DOHH2 (cell line): ENCODE measurements around the gene ZRSR2.

Experiments used
- H3F3A ChIP-seq: fragments of 200-600 bp; sonication (generic), shearing (Covaris generic); 2 replicates; pipeline ENCODE4 v1.6.0; 2016; ENCODE audit warnings: antibody characterized with exemption, mild to moderate bottlenecking; ENCODE audit not compliant: control insufficient read depth, insufficient read depth
- H3K27ac ChIP-seq: fragments of 200-600 bp; sonication (generic); 2 replicates; pipeline ENCODE4 v1.5.1; 2014; ENCODE audit warnings: low read depth, mild to moderate bottlenecking, low read length, moderate library complexity
- H3K27me3 ChIP-seq: fragments of 200-600 bp; sonication (generic); 2 replicates; pipeline ENCODE4 v1.6.1; 2014; ENCODE audit warnings: mild to moderate bottlenecking, low read length, mixed read lengths; ENCODE audit not compliant: control insufficient read depth
- H3K36me3 ChIP-seq: fragments of 200-600 bp; sonication (generic); 2 replicates; pipeline ENCODE4 v1.6.1; 2014; ENCODE audit warnings: mild to moderate bottlenecking, low read length, moderate library complexity, mixed read lengths; ENCODE audit not compliant: control insufficient read depth
- H3K4me1 ChIP-seq: fragments of 200-600 bp; sonication (generic); 2 replicates; pipeline ENCODE4 v1.6.1; 2014; ENCODE audit warnings: mild to moderate bottlenecking, low read length, mixed read lengths; ENCODE audit not compliant: control insufficient read depth
- H3K4me2 ChIP-seq: fragments of 200-600 bp; sonication (generic); 2 replicates; pipeline ENCODE4 v1.6.0; 2014; ENCODE audit warnings: mild to moderate bottlenecking, low read length, moderate library complexity
- H3K4me3 ChIP-seq: fragments of 200-600 bp; sonication (generic); 2 replicates; pipeline ENCODE4 v1.5.1; 2014; ENCODE audit warnings: mild to moderate bottlenecking, low read length, mixed read lengths
- H3K79me2 ChIP-seq: fragments of 200-600 bp; sonication (generic); 2 replicates; pipeline ENCODE4 v1.6.1; 2014; ENCODE audit warnings: mild to moderate bottlenecking, low read length, mixed read lengths; ENCODE audit not compliant: control insufficient read depth
- H3K9me2 ChIP-seq: fragments of 200-600 bp; sonication (generic); replicated peaks from 2 replicates; pipeline ENCODE4 v1.6.1; 2014; ENCODE audit warnings: mild to moderate bottlenecking, low read length, mixed read lengths; ENCODE audit not compliant: control insufficient read depth
- H3K9me3 ChIP-seq: fragments of 200-600 bp; sonication (generic); 2 replicates; pipeline ENCODE4 v1.6.1; 2014; ENCODE audit warnings: antibody characterized with exemption, low read length, mixed read lengths; ENCODE audit not compliant: control insufficient read depth, insufficient read depth
- H4K20me1 ChIP-seq: fragments of 200-600 bp; sonication (generic); 2 replicates; pipeline ENCODE4 v1.6.0; 2014; ENCODE audit warnings: low read depth, mild to moderate bottlenecking, antibody characterized with exemption, low read length, moderate library complexity; ENCODE audit not compliant: control insufficient read depth, insufficient read depth
- CTCF ChIP-seq: fragments of 200-600 bp; sonication (generic); IDR thresholded peaks from one replicate; pipeline ENCODE4 v1.5.1; 2014; ENCODE audit warnings: antibody characterized with exemption, mild to moderate bottlenecking, low read depth, low read length; ENCODE audit not compliant: poor library complexity, severe bottlenecking
- EZH2phosphoT487 ChIP-seq: fragments of 200-600 bp; sonication (generic); IDR thresholded peaks from 2 replicates; pipeline ENCODE4 v1.6.1; 2017; ENCODE audit warnings: borderline replicate concordance, mild to moderate bottlenecking, antibody characterized with exemption, low read length, moderate library complexity, mixed read lengths

Gene ZRSR2

DNA sequence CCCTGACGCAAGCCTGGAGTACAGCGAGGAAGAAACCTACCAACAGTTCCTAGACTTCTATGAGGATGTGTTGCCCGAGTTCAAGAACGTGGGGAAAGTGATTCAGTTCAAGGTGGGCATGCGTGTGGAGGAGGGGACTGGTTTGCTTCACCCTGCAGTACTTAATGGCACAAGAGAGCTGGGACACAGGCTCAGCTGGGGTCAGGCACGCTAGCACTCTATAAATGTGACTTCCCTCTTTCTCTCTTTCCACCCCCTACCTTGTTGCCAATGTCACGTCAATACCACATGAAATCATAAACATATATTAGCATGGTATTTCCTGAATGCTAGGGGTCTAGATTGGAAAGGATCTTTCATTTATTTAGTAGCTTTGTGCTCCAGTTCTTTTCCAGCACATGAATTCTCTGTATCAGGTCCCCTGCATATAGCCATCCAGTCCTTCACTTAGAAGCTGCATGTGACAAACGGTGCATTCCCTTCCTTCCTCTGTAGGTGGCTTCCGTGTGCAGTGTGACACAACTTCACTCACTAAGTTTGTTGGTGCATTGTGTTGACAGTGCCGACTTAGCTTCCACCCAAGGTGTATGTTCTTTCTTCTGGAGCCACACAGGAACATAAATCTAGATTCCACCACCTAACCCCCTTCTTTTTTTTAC lies 25.6 kb downstream of the ZRSR2 start:
- Histone ChIP-seq H3K4me2 (no peak overlapping the region), H3K9me3 (no peaks in the 10 kb centered on the region), H3K4me1 (no peaks in the 10 kb centered on the region), H3K79me2 (no peaks in the 10 kb centered on the region), H3F3A (no peaks in the 10 kb centered on the region), H3K9me2 (no peaks in the 10 kb centered on the region), H4K20me1 (no peaks in the 10 kb centered on the region), H3K27ac (no peak overlapping the region), H3K36me3 (peaks cover 56% of the 10 kb centered on the region), H3K27me3 (no peaks in the 10 kb centered on the region), H3K4me3 (no peak overlapping the region)
- TF ChIP-seq EZH2phosphoT487: no peak
- peak; percentile 50 for TF ChIP-seq CTCF

DNA sequence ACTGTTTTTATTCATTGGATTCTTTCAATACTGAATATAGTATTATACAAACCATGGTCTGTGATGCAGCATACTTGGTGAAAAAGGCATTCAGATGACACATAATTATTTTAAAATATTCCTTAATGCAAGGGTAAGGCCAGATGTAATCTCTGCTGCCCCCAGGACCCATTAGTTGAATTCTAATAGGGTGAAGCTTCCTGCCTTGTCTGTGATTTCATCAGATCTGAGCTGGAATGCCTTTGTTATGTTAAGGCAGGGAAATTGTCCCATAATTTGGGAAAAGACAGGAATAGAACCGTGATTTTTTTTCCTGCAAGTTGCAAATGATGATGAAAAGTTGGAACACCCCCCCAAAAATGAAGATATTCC lies 26.1 kb downstream of the ZRSR2 start:
- no peak overlapping the region for H3K4me3 ChIP-seq
- no peaks in the 10 kb centered on the region for H3K9me3 ChIP-seq
- H3K4me2 ChIP-seq: no peak overlapping the region
- H3K36me3 ChIP-seq: peaks cover 57% of the 10 kb centered on the region
- no peaks in the 10 kb centered on the region for H3K27me3 ChIP-seq
- H3K4me1 ChIP-seq: no peaks in the 10 kb centered on the region
- no peak overlapping the region for H3K27ac ChIP-seq
- TF ChIP-seq CTCF (peak; percentile 2), EZH2phosphoT487 (no peak)
- H3F3A ChIP-seq: no peaks in the 10 kb centered on the region
- H3K79me2 ChIP-seq: no peaks in the 10 kb centered on the region
- H4K20me1 ChIP-seq: no peaks in the 10 kb centered on the region
- no peaks in the 10 kb centered on the region for H3K9me2 ChIP-seq

DNA sequence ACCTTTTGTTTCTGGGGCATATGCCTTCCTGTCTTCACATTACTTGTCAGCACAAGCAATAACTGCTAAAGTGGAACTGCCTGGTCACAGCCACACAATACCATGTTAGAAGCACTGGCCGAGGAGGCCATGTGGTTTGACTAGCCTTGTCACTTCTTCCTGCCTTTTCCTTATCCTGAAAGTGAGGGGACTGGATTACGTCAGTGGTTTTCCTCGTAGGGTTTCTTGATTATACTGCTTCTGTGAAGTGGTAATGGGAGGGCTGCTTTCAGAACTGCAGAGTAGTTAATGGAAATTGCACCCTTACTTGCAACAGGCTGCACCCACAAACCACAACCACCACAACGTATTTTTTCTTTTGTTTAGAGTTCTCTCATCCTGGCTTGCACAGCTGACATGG lies 26.6 kb downstream of the ZRSR2 start:
- TF ChIP-seq EZH2phosphoT487 (no peak), CTCF (no peak)
- Histone ChIP-seq H3K27ac (no peak overlapping the region), H3K4me1 (no peaks in the 10 kb centered on the region), H3K79me2 (no peaks in the 10 kb centered on the region), H3K36me3 (peaks cover 58% of the 10 kb centered on the region), H4K20me1 (no peaks in the 10 kb centered on the region), H3K27me3 (no peaks in the 10 kb centered on the region), H3F3A (no peaks in the 10 kb centered on the region), H3K4me3 (no peak overlapping the region), H3K9me3 (no peaks in the 10 kb centered on the region), H3K9me2 (no peaks in the 10 kb centered on the region), H3K4me2 (no peak overlapping the region)
